HEK293 (cell line): ENCODE measurements around the gene AIF1.

Experiments
- CTCF ChIA-PET: fragments of 350-600 bp; formaldehyde crosslinking; extraction: SDS; loops from one replicate; lab custom pipeline; 2021; ENCODE audit warnings: antibody characterized with exemption; lab: Yijun Ruan, JAX
- POLR2A ChIA-PET: fragments of 300-600 bp; formaldehyde crosslinking; extraction: SDS; loops from one replicate; lab custom pipeline; 2020; ENCODE audit warnings: antibody characterized with exemption, inconsistent platforms; lab: Yijun Ruan, JAX
- H3K27ac ChIP-seq: fragments of 200-500 bp; sonication (Bioruptor generic); 2 replicates; pipeline ENCODE4 v1.5.1; 2014; ENCODE audit warnings: low read depth, low read length, control low read depth, inconsistent platforms; ENCODE audit errors: extremely low read depth
- H3K36me3 ChIP-seq, 2 experiments: fragments of 200-500 bp in 1 of 2; sonication (Bioruptor generic) in 1 of 2; 1 replicate in 1 of 2; 2 replicates in 1 of 2; pipeline ENCODE4 v1.5.1; 2014 to 2017; ENCODE audit warnings: inconsistent platforms in 2 of 2, low read length in 2 of 2; ENCODE audit not compliant: control insufficient read depth in 2 of 2, insufficient read depth in 1 of 2
- H3K4me1 ChIP-seq: fragments of 200-500 bp; sonication (Bioruptor generic); 2 replicates; pipeline ENCODE4 v1.5.1; 2014; ENCODE audit warnings: mild to moderate bottlenecking, low read length, inconsistent platforms; ENCODE audit not compliant: control insufficient read depth, insufficient read depth
- H3K4me3 ChIP-seq: 2 replicates; pipeline ENCODE4 v1.5.1; 2011; ENCODE audit warnings: low read depth, mild to moderate bottlenecking, control low read depth, low read length, moderate library complexity
- H3K9me3 ChIP-seq: fragments of 200-500 bp; sonication (Bioruptor generic); 2 replicates; pipeline ENCODE4 v1.5.1; 2014; ENCODE audit warnings: low read depth, low read length, inconsistent platforms; ENCODE audit not compliant: control insufficient read depth, insufficient read depth
- IKZF3 ChIP-seq: fragments of 450-650 bp; IDR thresholded peaks from 2 replicates; pipeline ENCODE4 v1.5.0; 2018; ENCODE audit warnings: missing biosample characterization, mild to moderate bottlenecking, missing genetic modification characterization, moderate library complexity
- OSR2 ChIP-seq: fragments of 450-650 bp; formaldehyde crosslinking; IDR thresholded peaks from 2 replicates; pipeline ENCODE4 v1.5.1; 2016; ENCODE audit warnings: missing biosample characterization, missing genetic modification characterization
- RBAK ChIP-seq: fragments of 450-650 bp; formaldehyde crosslinking; IDR thresholded peaks from 2 replicates; pipeline ENCODE4 v1.5.1; 2016; ENCODE audit warnings: missing biosample characterization, missing genetic modification characterization
- ZNF10 ChIP-seq: fragments of 450-650 bp; formaldehyde crosslinking; IDR thresholded peaks from 2 replicates; pipeline ENCODE4 v1.5.1; 2017; ENCODE audit warnings: missing biosample characterization, missing genetic modification characterization
- ZNF155 ChIP-seq: fragments of 450-650 bp; formaldehyde crosslinking; IDR thresholded peaks from 2 replicates; pipeline ENCODE4 v1.5.1; 2016; ENCODE audit warnings: missing biosample characterization, missing genetic modification characterization
- ZNF174 ChIP-seq: fragments of 450-650 bp; formaldehyde crosslinking; IDR thresholded peaks from 2 replicates; pipeline ENCODE4 v1.5.0; 2017; ENCODE audit warnings: missing biosample characterization, mild to moderate bottlenecking, missing genetic modification characterization
- ZNF211 ChIP-seq: fragments of 450-650 bp; formaldehyde crosslinking; IDR thresholded peaks from 2 replicates; pipeline ENCODE4 v1.5.1; 2016; ENCODE audit warnings: low read depth, missing biosample characterization, missing genetic modification characterization
- ZNF394 ChIP-seq: fragments of 450-650 bp; formaldehyde crosslinking; IDR thresholded peaks from 2 replicates; pipeline ENCODE4 v1.5.1; 2016; ENCODE audit warnings: missing biosample characterization, missing genetic modification characterization, mild to moderate bottlenecking, moderate library complexity, borderline replicate concordance
- ZNF473 ChIP-seq: fragments of 450-650 bp; formaldehyde crosslinking; IDR thresholded peaks from 2 replicates; pipeline ENCODE4 v1.5.1; 2017; ENCODE audit warnings: missing biosample characterization, missing genetic modification characterization
- ZNF514 ChIP-seq: fragments of 450-650 bp; formaldehyde crosslinking; IDR thresholded peaks from 2 replicates; pipeline ENCODE4 v1.5.1; 2016; ENCODE audit warnings: missing biosample characterization, missing genetic modification characterization
- ZNF560 ChIP-seq: fragments of 450-650 bp; formaldehyde crosslinking; IDR thresholded peaks from 2 replicates; pipeline ENCODE4 v1.5.1; 2017; ENCODE audit warnings: missing biosample characterization, missing genetic modification characterization, borderline replicate concordance
- ZNF600 ChIP-seq: fragments of 450-650 bp; formaldehyde crosslinking; IDR thresholded peaks from 2 replicates; pipeline ENCODE4 v1.5.1; 2016; ENCODE audit warnings: missing biosample characterization, missing genetic modification characterization
- ZNF76 ChIP-seq: fragments of 450-650 bp; formaldehyde crosslinking; IDR thresholded peaks from 2 replicates; pipeline ENCODE4; 2016; ENCODE audit warnings: low read depth, missing biosample characterization, missing genetic modification characterization, borderline replicate concordance
- TF ChIP-seq, protein P1 (sequence below): fragments of 450-650 bp; formaldehyde crosslinking; IDR thresholded peaks from 2 replicates; pipeline ENCODE4 v1.5.1; 2016; ENCODE audit warnings: missing biosample characterization, missing genetic modification characterization
- TF ChIP-seq, protein P2 (sequence below): fragments of 450-650 bp; formaldehyde crosslinking; IDR thresholded peaks from 2 replicates; pipeline ENCODE4 v1.5.1; 2016; ENCODE audit warnings: missing biosample characterization, missing genetic modification characterization, borderline replicate concordance

AIF1 gene

GRCh38 chr6:31636698-31637596, 21.9 kb downstream of the AIF1 start:
- CTCF ChIA-PET: interaction anchor here (0.5 kb wide), 1 partner anchor 15 kb away, joined by 3 read pairs; no protein-coding TSS in a partner anchor

DNA sequence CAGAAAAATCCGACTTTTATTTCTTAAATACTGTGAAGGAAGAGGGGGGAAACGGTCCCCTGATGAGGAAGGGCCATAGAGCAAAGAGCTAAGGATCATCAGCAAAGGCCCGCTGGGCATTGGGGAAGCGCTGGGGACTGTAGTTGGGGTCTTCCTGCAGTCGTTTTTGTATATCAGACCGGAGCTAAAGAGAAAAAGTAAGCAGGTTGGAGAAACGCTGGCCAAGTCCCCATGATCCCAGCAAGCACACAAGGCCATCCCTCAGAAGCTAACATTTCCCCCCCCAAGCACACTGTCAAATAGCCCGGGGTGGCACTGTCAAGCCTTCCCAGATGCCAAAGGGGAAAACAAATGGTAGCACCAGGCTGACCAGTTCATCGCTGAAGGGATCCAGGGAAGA, 24.0 kb downstream of the AIF1 start:
- Histone ChIP-seq H3K4me3 (no peak overlapping the region), H3K36me3 (peaks cover 40 to 94% of the 10 kb centered on the region in 2 experiments), H3K4me1 (no peaks in the 10 kb centered on the region)
- ChIA-PET POLR2A (interaction anchor here (0.5 to 11.0 kb wide), 12 partner anchors 12 to 817 kb away, joined by 3 to 123 read pairs (median 5); partner anchors contain the start of genes BAG6, C6orf47, GPANK1 and HSPA1B), CTCF (no interaction called here)
- TF ChIP-seq ZNF10 (tag by site-specific recombination): 0 out of 2 replicates have a peak, but pooled peaks have one; percentile 51
- TF ChIP-seq OSR2: no peak
- TF ChIP-seq, all 188 proteins: peak for 1
- Histone ChIP-seq H3K27ac (no peak overlapping the region; the same call in 1 of the 2 replicates), H3K9me3 (no peaks in the 10 kb centered on the region)

More at GRCh38 chr6:31636698-31637596, 21.9 kb downstream of the AIF1 start:
- peak overlapping the region; percentile 37; the same call in 1 of the 2 replicates for H3K27ac ChIP-seq
- H3K9me3 ChIP-seq: no peaks in the 10 kb centered on the region
- peaks cover 35 to 96% of the 10 kb centered on the region in 2 experiments for H3K36me3 ChIP-seq
- H3K4me3 ChIP-seq: no peak overlapping the region
- POLR2A ChIA-PET: interaction anchor here (0.5 to 11.0 kb wide), 3 partner anchors 11 to 107 kb away, joined by 5 to 123 read pairs (median 76); partner anchors contain the start of gene BAG6
- H3K4me1 ChIP-seq: no peaks in the 10 kb centered on the region
- TF ChIP-seq, protein P1, sequence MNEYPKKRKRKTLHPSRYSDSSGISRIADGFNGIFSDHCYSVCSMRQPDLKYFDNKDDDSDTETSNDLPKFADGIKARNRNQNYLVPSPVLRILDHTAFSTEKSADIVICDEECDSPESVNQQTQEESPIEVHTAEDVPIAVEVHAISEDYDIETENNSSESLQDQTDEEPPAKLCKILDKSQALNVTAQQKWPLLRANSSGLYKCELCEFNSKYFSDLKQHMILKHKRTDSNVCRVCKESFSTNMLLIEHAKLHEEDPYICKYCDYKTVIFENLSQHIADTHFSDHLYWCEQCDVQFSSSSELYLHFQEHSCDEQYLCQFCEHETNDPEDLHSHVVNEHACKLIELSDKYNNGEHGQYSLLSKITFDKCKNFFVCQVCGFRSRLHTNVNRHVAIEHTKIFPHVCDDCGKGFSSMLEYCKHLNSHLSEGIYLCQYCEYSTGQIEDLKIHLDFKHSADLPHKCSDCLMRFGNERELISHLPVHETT: no peak
- TF ChIP-seq ZNF174 (tag by site-specific recombination): no peak
- TF ChIP-seq ZNF10 (tag by site-specific recombination): peak; percentile 75
- TF ChIP-seq IKZF3 (tag by site-specific recombination): peak; percentile 42; the same call in 1 of the 2 replicates
- TF ChIP-seq ZNF600 (tag by site-specific recombination): peak; percentile 88
- TF ChIP-seq ZNF155: no peak
- TF ChIP-seq ZNF560: no peak

- Histone ChIP-seq H3K9me3 (no peaks in the 10 kb centered on the region), H3K4me1 (no peaks in the 10 kb centered on the region), H3K27ac (no peak overlapping the region; the same call in 1 of the 2 replicates), H3K36me3 (peaks cover 38 to 94% of the 10 kb centered on the region in 2 experiments), H3K4me3 (no peak overlapping the region)
- CTCF ChIA-PET: no interaction called here
- no peak for TF ChIP-seq ZNF473 (tag by site-specific recombination)
- no peak for TF ChIP-seq ZNF394
- no peak for TF ChIP-seq RBAK (tag by site-specific recombination)
- TF ChIP-seq, protein P2, sequence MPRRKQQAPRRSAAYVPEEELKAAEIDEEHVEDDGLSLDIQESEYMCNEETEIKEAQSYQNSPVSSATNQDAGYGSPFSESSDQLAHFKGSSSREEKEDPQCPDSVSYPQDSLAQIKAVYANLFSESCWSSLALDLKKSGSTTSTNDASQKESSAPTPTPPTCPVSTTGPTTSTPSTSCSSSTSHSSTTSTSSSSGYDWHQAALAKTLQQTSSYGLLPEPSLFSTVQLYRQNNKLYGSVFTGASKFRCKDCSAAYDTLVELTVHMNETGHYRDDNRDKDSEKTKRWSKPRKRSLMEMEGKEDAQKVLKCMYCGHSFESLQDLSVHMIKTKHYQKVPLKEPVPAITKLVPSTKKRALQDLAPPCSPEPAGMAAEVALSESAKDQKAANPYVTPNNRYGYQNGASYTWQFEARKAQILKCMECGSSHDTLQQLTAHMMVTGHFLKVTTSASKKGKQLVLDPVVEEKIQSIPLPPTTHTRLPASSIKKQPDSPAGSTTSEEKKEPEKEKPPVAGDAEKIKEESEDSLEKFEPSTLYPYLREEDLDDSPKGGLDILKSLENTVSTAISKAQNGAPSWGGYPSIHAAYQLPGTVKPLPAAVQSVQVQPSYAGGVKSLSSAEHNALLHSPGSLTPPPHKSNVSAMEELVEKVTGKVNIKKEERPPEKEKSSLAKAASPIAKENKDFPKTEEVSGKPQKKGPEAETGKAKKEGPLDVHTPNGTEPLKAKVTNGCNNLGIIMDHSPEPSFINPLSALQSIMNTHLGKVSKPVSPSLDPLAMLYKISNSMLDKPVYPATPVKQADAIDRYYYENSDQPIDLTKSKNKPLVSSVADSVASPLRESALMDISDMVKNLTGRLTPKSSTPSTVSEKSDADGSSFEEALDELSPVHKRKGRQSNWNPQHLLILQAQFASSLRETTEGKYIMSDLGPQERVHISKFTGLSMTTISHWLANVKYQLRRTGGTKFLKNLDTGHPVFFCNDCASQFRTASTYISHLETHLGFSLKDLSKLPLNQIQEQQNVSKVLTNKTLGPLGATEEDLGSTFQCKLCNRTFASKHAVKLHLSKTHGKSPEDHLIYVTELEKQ (tag by site-specific recombination): no peak
- TF ChIP-seq ZNF514 (tag by site-specific recombination): no peak
- TF ChIP-seq ZNF76 (tag by site-specific recombination): no peak
- no peak for TF ChIP-seq ZNF211 (tag by site-specific recombination)
- POLR2A ChIA-PET: interaction anchor here (0.5 to 11.0 kb wide), 10 partner anchors 12 to 145 kb away, joined by 3 to 123 read pairs (median 6); partner anchors contain the start of genes BAG6, C6orf47 and PRRC2A
Measured at GRCh38 chr6:31639449-31639861, 24.4 kb downstream of the AIF1 start.
